HG03039 (cell line): ENCODE results near the gene TXNL1.
A peak's percentile ranks its signal among the peaks of the same experiment; 100 is the strongest.
"Not testable (repeated sequence)": the region's sequence is repeated elsewhere in the genome, so short reads cannot be mapped to it uniquely, and the experiment has no call there.

Experiments used
- ATAC-seq: cut with Tn5 transposase; IDR thresholded peaks from one replicate; pipeline ENCODE4 v1.9.1; 2021; ENCODE audit warnings: mild to moderate bottlenecking, moderate library complexity; ENCODE audit not compliant: unreplicated experiment

TXNL1 gene

DNA sequence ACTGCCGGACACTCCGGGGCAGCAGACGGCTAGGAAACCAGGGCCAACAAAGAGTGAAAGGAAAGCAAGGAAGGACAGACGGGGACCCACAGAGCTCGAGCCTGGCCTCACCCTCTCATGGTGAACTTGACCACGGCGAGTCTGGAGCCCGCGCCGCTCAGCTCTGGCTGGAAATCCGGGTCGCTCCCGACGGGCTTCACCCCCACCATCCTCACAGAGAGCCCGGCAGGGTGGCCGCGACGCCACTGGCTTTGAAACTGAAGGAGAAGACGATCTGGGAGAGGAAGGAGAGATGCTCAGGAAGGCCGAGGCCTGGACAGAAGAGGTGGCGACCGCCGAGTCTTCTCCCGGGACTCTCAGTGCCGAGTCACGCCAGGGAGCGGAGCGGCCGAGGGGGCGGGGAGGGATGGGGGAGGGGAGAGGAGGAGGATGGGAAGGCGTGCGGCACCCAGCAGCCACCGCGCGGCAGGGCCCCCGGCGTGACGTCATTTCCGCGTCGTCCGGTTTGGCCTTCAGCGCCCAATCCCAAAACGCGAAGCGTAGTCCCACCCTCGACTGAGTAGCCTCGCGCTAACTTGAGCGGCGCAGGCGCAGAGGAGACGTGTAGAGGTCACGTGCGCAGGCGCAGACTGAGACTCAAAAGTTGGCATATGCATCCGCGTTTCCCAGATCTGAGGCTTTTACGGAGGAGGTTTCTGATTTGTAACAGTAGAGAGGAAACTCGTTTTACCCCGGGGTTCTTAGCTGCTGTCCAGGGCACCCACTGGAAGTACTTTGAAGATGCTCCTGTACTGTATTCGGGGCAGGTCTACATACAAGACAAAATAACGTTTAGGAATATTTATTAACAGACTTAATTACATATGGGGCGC is at the start of gene TXNL1:
TSS of gene TXNL1 (minus strand) at position 361 of the 872 bp plus-strand sequence. CDS start at position 209, 152 bp downstream.
- ATAC-seq = peak; percentile 94

DNA sequence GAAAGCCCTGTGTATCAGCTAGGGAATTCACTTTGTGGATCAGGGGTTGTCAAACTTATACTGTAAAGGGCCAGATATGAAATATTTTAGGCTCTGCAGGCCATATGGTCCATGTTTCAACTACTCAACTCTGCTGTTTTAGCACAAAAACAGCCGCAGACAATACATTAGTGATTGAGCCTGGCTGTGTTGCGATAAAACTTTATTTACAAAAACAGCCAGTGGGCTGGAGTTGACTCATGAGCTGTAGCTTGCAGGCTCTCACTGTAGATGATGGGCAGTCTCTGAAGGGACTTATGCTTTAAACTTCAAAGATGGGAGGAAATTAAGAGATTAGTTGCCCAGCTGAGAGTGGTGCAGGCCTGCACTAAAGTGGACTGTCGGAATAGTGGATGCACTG is 45.9 kb upstream of the TXNL1 start:
- ATAC-seq = no peak

DNA sequence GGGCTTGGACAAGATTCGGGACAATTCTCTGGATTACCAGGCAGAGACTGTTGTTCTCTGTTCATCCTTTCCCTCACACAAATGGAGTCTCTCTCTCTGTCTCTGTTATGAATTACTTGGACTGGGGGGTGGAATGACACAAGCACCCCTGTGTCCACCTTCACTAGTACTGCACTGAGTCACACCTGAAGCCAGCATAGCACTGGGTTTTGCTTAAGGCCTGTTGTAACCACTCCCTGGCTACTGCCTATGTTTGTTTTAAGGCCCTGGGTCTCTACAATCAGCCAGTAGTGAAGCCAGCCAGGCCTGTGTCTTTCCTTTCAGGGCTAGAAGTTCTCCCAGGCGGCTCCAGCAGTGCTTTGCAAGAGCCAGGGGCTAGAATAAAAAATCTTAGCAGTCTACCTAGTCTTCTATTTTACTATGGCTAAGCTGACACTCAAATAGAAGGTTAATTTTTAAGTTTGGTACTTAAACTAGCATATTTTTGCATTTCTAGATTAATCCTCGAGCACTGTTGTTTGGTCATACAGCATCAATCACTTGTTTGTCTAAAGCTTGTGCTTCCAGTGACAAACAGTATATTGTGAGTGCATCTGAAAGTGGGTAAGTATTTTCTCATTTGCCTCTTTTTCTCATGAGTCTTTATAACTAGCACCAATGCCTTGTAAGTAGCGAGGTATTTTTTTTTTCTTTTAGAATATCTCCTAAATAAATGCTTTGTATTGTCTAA is 40.6 kb upstream of the TXNL1 start:
- no peak for ATAC-seq

DNA sequence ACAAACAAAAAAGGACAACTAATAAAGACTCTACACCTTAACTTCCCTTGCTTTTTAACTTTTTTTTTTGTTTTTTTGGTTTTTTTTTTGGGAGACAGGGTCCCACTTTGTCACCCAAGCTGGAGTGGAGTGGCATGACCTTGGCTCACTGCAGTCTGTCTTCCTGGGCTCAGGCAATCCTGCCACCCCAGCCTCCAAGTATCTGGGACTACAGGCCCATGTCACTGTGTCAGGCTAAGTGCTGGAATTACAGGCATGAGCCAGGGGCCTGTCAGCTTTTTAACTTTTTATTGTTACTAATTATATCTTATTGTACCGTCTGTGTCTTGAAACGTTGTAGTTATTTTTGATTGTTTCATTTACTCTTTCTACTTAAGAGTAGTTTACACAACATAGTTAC is 38.2 kb upstream of the TXNL1 start:
- no peak for ATAC-seq

DNA sequence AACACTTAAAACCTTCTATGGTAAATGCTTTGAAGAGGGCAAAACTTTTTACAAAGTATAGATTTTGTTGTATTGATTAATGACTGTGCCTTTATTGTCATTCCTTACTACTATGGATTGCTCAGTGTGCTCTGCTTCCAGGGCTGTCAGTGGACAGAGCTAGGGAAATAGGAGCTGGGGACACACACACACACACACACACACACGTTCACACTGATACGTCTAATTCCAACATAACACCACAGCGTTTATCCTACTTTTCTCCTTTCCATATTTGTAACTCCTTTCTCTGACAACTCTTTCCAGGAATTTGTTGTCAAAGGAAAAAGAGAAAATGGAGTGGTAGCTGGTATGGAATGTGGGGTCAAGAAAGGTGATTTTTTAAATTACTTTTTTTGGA is 34.6 kb upstream of the TXNL1 start:
- ATAC-seq = no peak

DNA sequence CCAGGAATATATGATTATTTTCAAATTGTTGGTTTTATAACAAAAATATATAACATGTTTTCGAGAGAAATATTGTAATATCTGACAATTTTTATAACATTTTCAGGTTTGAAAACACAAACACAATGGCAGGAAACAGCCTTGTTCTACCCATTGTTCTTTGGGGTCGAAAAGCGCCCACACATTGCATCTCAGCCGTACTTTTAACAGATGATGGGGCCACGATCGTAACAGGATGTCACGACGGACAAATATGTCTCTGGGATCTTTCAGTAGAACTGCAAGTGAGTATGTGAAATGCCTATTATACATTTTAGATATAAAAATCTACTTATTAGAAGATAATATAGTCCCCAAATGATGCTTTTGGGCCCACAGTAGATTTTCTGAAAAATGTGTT is 34.0 kb upstream of the TXNL1 start:
- ATAC-seq = no peak

DNA sequence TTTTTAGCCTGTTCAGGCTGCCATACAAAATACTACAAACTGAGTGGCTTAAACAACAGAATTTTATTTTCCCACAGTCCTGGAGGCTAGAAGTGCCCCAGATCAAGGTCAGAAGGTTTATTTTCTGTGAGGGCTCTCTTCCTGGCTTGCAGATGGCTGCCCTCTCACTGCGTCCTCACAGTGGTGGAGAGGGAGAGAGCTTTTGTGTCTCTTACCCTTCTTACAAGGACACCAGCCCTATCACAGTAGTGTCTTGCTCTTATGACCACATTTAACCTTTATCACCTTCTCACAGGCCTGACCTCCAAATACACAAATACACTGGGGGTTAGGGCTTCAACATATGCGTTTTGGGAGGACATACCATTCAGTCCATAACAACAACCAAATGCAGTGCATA is 24.5 kb upstream of the TXNL1 start:
- no peak for ATAC-seq

DNA sequence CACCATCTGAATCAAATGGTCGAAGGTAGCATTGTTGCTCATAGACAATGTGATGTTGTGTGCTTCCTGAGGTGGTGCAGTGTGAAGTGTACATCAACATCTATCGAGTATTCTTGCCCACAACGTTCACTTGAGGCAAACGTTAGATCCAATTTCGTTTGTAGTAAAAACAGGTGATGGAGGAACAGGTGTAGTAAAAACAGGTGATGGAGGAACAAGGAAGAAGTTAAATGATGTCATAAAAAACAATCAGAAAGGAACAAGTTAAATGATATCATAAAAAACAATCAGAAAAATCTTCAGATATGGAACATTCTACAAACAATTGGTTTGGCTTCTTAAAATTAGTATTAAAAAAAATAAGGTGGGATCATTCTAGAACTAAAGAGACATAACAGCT is 24.1 kb upstream of the TXNL1 start:
- ATAC-seq = no peak

DNA sequence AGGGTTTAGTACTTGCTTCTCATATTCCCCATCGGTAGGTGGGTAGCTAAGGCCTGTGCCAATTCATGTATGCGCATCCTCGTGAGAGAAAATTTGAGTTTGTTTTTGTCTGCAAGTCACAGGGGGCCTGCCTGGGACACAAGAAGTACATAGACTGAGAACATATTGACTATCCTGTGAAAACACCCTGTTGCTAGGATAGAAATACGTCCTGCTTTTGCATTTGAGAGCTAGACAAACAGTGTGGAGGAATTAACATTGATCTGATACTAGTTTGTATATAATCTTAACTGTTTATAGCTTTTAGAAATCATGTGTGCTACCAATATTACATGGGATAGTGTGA is 23.6 kb upstream of the TXNL1 start:
- ATAC-seq = no peak

DNA sequence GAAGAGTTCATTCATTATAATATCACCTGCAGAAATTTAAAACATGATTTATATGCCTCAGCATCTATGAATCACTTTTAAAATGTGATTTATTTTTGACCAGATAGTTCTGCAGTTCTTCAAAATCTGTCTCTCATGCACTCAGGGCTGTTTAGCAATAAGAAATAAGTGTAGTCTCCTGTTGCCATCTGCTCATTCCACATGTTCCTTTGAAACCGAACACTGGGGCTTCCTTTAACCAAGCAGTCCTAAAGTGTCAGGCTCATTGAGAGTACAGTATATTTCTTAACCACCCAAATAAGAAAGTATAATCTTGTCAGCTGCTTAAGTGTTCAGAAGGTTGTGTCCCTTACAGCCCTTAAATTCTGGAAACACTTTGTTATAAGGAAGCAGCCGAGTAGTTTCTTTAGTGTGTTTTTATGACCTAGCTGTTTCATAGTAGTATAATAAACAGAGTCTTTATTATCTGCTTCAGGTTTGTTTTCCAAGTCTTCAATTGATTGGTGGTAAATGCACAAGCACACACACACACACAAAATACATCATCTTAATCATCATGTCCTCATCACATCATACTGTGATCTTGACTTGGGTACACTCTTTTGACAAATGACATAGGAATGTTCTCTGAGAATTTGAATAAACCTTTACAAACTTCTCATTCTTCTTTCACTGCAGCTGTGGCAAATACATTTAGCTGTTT is 23.1 kb upstream of the TXNL1 start:
- no peak for ATAC-seq

DNA sequence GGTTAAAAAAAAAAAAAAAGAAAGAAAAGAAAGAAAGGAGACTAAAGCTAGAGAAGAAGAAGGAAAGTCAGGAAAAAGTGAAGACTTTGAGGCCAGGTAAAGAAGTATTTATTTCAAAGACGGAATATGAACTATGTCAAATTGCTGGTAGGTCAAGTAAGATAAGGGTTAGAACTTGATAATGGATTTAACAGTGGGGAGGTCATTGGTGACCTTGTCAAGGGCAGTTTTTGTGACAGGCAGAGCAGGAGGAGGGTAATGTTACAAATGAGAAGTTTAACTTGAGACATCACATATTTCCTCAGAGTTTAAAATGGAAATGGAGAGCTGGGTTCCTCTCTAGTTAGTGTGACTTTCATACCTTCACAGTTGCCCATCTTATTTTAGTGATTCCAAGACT is 22.3 kb upstream of the TXNL1 start:
- ATAC-seq = no peak

DNA sequence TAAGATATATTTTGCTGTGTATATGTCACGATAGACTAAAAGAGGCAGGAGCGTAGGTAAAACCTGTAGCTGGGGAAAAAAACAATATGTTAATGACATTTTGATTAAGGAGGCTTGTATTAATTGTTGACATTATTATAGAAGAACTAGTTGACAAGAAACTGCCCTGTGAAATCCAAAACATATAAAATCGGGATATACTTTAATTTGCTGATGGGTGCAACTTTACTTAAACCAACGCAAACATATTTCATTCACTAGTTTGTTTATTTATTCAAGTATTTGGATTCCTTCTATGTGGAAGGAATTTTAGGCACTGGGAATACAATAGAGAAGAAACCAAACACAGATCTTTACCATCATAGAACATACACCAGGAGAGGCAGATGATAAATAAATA is 20.7 kb upstream of the TXNL1 start:
- ATAC-seq = no peak

DNA sequence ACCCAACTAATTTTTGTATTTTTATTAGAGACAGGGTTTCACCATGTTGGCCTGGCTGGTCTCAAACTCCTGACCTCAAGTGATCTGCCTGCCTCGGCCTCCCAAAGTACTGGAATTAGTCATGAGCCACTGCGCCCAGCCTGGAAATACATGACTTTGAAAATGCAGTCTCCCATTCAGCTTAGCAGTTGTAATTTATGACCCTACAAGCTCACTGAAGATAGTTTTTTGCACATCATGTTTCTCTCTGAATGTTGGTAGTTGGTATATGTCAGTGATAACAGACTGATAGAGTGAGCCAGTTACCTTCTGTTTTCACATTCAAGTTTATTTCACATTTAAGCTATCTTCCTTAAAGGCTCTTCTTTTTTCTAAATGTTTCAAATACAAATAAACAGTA is 19.9 kb upstream of the TXNL1 start:
- no peak for ATAC-seq

DNA sequence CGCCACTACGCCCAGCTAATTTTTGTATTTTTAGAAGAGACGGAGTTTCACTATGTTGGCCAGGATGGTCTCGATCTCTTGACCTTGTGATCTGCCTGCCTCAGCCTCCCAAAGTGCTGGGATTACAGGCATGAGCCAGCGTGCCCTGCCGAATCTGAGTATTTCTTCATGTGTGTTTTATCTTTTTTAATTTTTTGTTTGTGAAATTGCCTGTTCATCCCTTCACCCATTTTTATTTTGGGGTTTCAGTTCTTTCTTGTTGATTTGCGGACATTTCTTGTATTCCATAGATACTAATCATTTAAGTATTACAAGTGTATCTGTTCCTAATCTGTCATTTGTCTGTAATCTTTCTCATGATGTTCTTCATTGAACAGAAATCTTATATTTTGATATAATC is 15.9 kb upstream of the TXNL1 start:
- ATAC-seq = not testable (repeated sequence)

DNA sequence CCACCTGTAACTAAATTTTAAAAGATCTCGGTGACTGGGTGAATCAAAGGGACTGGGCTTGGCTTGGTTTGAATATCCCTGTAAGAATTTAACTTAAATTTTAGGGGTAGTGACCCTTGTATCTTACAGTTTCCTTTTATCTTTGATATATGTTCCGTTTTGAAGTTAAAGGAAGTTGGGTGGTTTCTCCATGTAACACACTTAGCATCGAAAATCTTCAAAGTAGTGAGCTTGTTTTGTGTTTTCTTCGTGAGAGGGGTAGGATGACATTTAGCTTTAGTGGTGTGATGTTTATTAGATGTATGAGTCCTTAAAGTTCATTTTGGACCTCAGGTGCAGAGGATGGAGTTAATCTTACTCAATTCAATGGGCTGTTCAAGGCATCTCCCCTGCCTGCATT is 14.4 kb upstream of the TXNL1 start:
- no peak for ATAC-seq

DNA sequence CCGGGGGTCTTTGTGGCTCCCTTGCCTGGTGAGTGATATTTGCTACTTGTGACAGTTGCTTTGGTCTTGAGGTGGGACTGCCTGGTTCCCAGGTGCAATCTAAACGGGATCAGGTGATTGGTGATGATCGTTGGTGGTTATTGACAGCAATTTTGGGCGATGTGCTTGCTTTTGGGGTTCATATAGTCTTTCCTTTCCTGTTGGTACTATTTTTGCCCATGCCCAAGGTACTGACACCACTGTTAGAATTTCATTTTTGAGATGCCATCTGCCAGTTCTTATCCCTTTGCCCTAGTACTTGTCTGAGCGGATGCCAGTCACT is 13.3 kb upstream of the TXNL1 start:
- no peak for ATAC-seq

DNA sequence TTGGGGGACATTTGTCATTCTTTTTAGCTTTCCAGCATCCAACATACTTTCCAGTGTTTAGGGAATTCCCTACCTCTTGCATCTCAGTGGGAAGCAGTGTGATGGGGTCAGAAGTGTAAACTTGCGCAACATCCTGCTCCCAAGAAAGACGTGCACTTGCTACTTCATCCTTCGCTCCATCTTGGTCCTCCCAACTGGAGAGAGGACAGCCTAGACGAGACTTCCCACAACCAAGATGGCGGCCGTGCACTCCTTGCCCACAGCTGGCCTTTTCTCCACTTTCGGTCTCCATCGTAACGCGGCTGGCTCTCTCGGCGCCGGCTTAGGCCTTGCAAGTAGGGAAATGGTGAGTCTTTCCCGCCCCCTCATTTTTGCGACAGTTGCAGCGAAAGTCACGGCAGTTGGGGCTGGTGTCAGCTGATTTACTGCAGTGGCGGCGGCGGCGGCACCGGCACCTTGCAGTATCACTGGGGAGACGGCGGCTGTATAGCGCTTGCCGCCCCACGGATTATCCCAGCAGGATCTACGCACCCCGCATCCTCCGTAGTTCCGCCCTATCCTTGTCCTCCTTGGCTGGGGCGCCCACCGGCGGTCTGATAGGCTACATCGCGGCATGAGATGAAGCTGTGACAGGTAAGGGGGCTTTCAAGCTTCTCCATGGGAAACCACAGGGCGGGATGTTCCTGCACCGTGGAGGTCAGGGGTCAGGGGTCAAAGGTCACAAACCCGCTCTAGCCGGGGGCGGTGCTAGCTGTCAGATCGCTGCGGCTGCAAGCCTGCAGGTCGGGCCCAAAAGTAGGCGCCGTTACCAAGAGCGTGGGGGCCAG is 12.8 kb upstream of the TXNL1 start, which contains the start of gene WDR7:
TSS of gene WDR7 (plus strand) at position 416 of the 827 bp plus-strand sequence. CDS start 21,157 bp downstream, outside the sequence.
- ATAC-seq = peak; percentile 97

DNA sequence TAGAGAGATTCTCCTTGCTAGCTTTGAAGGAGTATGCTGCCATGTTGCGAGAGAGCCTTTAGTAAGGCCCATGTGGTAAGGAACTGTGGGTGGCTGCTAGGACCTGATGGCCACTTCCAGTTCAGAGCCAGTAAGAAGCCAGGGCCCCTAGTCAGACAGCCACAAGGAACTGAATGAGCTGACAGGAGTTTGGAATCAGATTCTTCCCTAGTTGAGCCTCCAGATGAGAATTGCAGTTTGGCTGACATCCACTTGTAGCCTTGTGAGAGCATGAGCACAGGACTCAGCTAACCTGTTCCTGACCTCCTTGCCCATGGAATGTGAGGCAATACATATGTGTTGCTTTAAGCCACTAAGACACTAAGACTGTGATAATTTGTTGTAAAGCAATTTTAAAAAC is 11.6 kb upstream of the TXNL1 start:
- no peak for ATAC-seq

DNA sequence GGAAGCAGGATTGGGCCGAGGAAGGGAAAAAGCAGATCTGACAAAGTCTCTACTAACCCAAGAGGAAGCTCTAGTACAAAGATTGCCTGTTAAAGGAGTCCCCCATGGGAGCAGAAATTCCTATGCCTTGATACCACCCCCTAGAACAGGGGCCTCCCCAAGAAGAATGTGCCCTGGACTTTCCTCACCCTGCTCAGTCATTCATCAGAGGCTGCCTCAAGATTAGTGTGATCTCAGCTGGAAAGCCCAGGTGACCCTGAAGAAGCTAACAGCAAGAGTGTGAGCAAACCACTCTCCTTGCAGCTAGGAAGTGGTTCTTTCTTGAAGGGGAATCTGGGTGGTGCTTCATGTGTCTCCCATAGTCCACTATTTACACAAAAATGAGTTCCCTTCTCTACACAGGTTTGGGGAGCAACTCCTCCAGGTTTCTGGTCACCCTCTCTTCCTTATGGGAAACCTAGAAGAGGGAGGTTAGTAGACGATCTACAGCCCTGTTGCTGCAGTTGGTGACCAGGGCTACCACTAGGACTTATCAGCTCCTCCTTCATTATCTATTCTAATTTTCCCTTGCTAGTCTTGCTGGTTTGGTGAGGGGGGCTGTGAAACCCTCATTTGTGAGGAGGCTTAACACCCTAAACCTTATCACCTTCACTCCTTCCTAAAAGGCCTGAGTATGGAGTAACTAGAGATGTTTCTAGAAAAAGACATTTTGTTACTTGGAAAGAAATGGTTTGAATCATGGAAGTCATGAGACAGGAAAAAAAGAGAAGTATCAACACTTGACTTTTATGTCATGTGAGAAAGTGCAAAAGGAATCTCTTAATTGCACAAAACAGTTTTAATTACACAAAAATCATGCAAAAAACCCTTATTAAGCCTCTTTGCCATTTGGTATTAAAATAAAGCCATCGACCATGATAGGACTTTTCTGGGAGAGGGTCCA is 9.8 kb upstream of the TXNL1 start:
- ATAC-seq = no peak

DNA sequence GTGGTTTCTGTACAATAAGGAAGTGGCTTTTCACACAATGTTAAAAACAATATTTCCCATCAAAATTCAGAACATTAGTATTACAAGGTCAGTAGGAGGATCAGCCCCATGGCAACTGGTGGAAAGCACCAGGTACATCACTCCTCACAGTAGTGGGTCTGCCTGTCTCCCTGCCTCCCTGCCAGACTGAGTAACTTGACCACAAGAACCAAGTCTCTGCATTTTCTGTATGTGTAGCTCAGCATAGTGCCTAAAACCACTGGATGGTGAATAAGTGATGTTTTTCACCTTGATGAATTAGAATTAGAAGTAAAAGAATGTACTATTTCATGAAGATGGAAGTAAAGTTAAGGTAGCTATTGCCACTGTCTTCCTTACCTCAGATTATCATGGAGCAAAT is 8.7 kb upstream of the TXNL1 start:
- no peak for ATAC-seq
